ENCODE results near the gene DOCK2. TPM values are rescaled to one million over a fixed set of nuclear protein-coding genes. Genes with fewer than 3 reads are reported as not detected.

The DOCK2 gene
- total and polyA plus RNA-seq, 2 of the 8 experiments (the other 6 are each of a cell fraction or from before 2014, with no cell fraction given), result 3.9 to 5.7 TPM

DNA sequence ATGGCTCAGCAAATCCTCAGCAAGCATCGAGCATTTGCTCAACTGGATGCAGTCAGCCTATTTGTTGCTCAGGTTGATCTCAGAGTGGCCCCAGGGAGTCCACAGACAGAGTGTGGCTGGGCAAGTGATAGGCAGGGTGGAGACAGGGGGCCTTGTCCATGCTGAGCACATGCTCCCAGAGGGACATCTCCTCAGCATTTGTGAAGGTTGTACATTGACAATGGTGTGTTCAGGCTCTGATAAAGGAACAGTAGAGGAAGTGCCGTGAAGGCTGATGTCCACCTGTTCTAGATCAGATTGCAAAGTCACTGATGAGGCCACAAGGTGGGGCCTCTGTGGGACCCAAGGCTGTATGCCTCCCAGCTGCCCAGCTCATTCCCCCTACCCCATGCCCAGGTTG is 418.5 kb downstream of the DOCK2 start:
- no peaks in the 10 kb centered on the region for H3K79me1 ChIP-seq (ENCODE audit: low read depth, low read length)
- H2BK12ac ChIP-seq (ENCODE audit: low read depth, low read length), result no peak overlapping the region
- H3K18ac ChIP-seq (ENCODE audit: extremely low read depth, low read length), result no peak overlapping the region
- FAIRE-seq, result no peak
- TF ChIP-seq MAX (IDR thresholded peaks at IDR 0.05) (no peak), PHF8 (conservative IDR thresholded peaks at IDR 0.05; ENCODE audit: low read depth, low read length) (no peak), RXRA (IDR thresholded peaks at IDR 0.05; ENCODE audit: insufficient read depth, low read depth, low read length) (no peak), GTF2F1 (IDR thresholded peaks at IDR 0.05; ENCODE audit: borderline replicate concordance, low read depth, low read length) (no peak), YY1 (IDR thresholded peaks at IDR 0.05; ENCODE audit: low read depth, low read length) (no peak), HDAC2 (IDR thresholded peaks at IDR 0.05; ENCODE audit: borderline replicate concordance in 1 of 2, low read depth in 2 of 2, low read length in 2 of 2) (no peak), FOSL1 (IDR thresholded peaks at IDR 0.05; ENCODE audit: insufficient read depth, low read depth, low read length) (no peak), GABPA (IDR thresholded peaks at IDR 0.05; ENCODE audit: borderline replicate concordance, insufficient read depth, low read length) (no peak)
- no peaks in the 10 kb centered on the region for H3K27me3 ChIP-seq (replicated peaks in 1 of 4; ENCODE audit: control insufficient read depth in 3 of 4, extremely low read depth in 1 of 4, insufficient read depth in 3 of 4, low read length in 3 of 4)
- H4K8ac ChIP-seq (ENCODE audit: extremely low read depth, insufficient read depth, low read length), result no peak overlapping the region
- H3K9me3 ChIP-seq (ENCODE audit: insufficient read depth in 2 of 2, low read depth in 1 of 2, low read length in 1 of 2), result no peaks in the 10 kb centered on the region
- no peak overlapping the region for H2BK20ac ChIP-seq (ENCODE audit: low read length)
- H2BK120ac ChIP-seq (replicated peaks; ENCODE audit: low read depth, low read length), result no peak overlapping the region
- no peak overlapping the region for H3K23ac ChIP-seq (ENCODE audit: insufficient read length)
- no peak overlapping the region for H2AFZ ChIP-seq (ENCODE audit: low read length)
- H3K9ac ChIP-seq (replicated peaks in 1 of 4; ENCODE audit: extremely low read depth in 1 of 4, low read depth in 3 of 4, low read length in 3 of 4), result no peak overlapping the region
- no peak overlapping the region for H3K4me3 ChIP-seq (ENCODE audit: extremely low read depth in 1 of 4, insufficient read depth in 2 of 4, low read depth in 3 of 4, low read length in 4 of 4)
- ChIA-PET POLR2A (ENCODE audit: partially characterized antibody) (no interaction called here), CTCF (ENCODE audit: partially characterized antibody) (interaction anchor here (1.0 to 1.6 kb wide), 2 partner anchors 12 to 15 kb away, joined by 4 read pairs; no protein-coding TSS in a partner anchor)
- no peaks in the 10 kb centered on the region for H3K79me2 ChIP-seq (ENCODE audit: control insufficient read depth in 1 of 2, insufficient read depth in 2 of 2, low read length in 2 of 2)
- H3K23me2 ChIP-seq (ENCODE audit: low read depth, low read length), result no peaks in the 10 kb centered on the region
- no peaks in the 10 kb centered on the region for H3K36me3 ChIP-seq (ENCODE audit: control insufficient read depth in 2 of 4, insufficient read depth in 4 of 4, low read length in 3 of 4)
- H4K20me1 ChIP-seq (replicated peaks in 1 of 2; ENCODE audit: control insufficient read depth in 1 of 2, insufficient read depth in 2 of 2, low read length in 2 of 2), result no peaks in the 10 kb centered on the region
- no peak overlapping the region for H3K27ac ChIP-seq (ENCODE audit: low read depth, low read length)
- H3K4me1 ChIP-seq (replicated peaks in 1 of 4; ENCODE audit: control insufficient read depth in 3 of 4, insufficient read depth in 4 of 4, low read length in 3 of 4), result no peaks in the 10 kb centered on the region
- WGBS, 2 experiments (ENCODE audit: extremely low coverage in 1 of 2, insufficient coverage in 1 of 2, insufficient read length in 1 of 2, insufficient replicate concordance in 2 of 2, low coverage in 1 of 2, low lambda C conversion rate in 2 of 2, missing lambda C conversion rate in 1 of 2), result 82% methylated on average over 2 of the region's 2 CpGs; no CpG with 5 or more reads in 1 of the 2 experiments
- no peak overlapping the region for H3K4ac ChIP-seq (replicated peaks; ENCODE audit: insufficient read length, low read depth, low read length)
- no peak overlapping the region for H2BK5ac ChIP-seq (ENCODE audit: low read depth, low read length)
- no peak overlapping the region for H2BK15ac ChIP-seq (ENCODE audit: low read length)
- H4K91ac ChIP-seq (replicated peaks; ENCODE audit: insufficient read length, low read length), result no peak overlapping the region
- no peak overlapping the region for H3K4me2 ChIP-seq (ENCODE audit: insufficient read depth in 1 of 2, low read depth in 2 of 2, low read length in 2 of 2)
- no peak overlapping the region for H2AK5ac ChIP-seq (ENCODE audit: low read depth, low read length)
- no peak overlapping the region for H4K5ac ChIP-seq (ENCODE audit: insufficient read length, low read depth, low read length)
- no peak overlapping the region for H3K14ac ChIP-seq (ENCODE audit: insufficient read length)
- DNase-seq (ENCODE audit: low read depth in 1 of 2, low spot score in 2 of 2), result no peak
- H3K56ac ChIP-seq (replicated peaks; ENCODE audit: insufficient read length, low read depth, low read length), result no peak overlapping the region
